Measurements from ENCODE around the gene FANCG.

The FANCG gene

DNA sequence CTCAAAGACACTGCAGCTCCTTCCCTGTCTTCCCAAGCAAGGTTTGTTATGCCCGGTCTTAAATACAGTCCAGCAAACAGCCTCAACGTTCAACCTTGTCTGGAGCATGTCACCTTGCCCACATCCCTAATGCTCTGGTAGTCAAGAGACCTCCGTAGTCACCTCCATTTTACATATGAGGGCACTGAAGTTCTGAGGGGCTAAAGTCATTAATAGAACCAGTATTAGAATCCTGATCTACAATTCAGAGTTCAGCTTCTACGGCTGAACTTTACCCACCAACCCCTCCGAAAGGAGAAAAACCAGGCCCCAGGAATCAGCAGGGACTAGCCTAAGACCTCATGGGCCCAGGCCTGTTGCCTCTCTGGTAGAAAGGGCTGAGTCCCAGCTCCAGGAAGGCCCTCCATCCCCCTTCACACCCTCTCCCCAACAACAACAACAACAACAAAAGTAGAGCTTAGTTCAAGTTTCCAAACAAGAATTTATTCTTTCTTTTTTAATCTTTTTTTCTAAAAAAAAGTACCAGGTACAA, 24.0 kb upstream of the FANCG start:
- DNase-seq, result no peak

DNA sequence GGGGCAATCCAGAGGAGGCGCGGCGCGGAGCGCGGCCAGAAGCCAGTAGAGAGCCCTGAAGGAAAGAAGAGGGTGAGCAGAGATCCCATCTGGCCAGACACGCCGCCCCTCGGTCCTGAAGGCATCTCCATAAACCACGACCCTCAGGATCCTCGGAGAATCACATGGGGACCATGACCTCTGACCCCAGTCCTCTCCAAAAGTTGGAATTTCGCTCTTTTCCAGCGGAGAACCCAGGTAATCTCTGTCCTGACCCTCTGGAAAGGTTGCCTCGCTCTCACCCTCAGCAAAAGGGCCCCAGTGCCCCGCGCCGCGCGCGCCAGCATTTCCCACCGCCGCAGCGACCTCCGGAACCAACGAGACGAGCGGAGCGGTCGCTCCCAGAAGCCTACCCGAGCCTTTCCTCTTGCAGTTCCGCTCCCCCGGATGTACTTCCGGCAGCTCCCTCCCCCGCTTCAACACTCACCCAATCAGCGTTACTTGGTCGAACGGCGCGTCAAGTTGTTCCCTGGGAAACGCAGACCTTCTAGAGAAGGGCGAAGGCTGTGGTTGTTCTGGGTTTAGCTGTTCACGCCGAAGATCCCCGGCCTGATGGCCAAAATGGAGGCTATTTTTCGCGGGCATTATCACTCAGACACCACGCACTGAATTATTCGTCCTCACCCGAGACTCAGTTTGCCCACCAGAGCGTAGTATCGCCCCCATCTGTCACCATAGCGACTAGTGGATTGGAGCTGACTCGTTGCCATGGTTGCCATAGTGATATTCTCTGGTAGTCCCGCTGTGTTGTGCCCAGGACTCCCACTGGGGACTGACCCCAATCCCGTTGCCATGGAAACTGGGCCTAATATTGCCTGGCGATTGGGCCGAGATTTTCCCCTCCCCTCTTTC, 23.3 kb upstream of the FANCG start, which contains the start of gene STOML2:
Gene STOML2 (minus strand): TSS at position 363 of the 891 bp plus-strand sequence. CDS start 37 bp downstream, at position 326.
- peak; percentile 97 for DNase-seq

DNA sequence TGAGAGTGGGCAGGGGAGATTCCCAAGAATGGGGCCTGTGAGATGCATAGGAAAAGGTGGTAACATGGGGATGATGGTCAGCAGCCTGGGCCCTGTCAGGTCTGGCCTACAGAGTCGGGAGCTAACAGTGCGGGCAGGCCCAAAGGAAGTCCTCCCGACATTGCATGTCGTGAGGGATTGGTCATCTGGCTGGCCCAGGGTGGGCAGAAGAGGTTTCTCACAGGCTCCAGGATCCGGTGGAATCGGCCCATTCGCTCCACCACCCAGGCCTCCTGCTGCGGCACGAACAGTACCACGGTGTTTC, 22.7 kb upstream of the FANCG start:
- no peak for DNase-seq

DNA sequence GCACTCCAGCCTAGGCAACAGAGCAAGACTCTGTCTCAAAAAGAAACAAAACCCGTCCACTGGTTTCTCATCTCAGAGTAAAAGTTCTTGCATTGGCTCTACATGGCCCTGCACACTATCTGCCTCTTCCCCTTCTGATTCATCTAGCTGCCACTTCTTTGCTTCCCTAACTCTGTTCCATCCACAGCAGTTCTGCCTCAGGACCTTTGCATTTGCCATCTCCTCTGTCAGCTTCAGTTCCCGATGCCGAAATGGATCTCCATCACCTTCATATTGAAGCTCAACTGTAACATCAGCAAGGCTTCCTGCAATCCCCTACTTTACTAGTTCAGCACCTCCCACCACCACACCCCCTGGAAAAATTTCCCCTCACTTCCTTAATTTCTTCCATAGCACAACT, 17.8 kb upstream of the FANCG start:
- DNase-seq, result no peak

- peak; percentile 96 for DNase-seq
These were observed 16.5 kb upstream of the FANCG start, which contains the start of gene PIGO for GRCh38 chr9:35096035-35096849. TSS of gene PIGO (minus strand) at chr9:35096591. CDS start at chr9:35095565, 1,026 bp downstream.

GRCh38 chr9:35091536-35091935, 11.8 kb upstream of the FANCG start:
- DNase-seq, result no peak

DNA sequence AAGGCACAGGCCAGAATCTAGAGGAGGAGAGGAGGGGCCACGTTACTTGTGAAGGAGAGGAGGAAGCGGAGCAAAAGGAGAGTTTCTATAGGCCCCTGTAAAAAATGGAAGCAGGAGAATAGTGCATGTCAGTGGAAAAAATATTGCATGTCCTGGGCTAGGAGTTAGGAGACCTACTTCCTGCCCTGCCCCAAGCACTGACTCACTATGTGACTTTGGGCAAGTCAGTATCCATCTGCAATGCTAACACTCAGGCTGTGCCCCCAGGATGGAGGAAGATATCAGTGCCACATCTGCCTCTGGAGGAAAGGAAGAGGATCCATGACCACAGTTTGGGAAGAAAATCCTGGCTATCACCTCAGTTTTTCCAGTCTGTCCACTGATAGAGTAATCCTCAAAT, 9.7 kb upstream of the FANCG start:
- DNase-seq, result no peak

DNA sequence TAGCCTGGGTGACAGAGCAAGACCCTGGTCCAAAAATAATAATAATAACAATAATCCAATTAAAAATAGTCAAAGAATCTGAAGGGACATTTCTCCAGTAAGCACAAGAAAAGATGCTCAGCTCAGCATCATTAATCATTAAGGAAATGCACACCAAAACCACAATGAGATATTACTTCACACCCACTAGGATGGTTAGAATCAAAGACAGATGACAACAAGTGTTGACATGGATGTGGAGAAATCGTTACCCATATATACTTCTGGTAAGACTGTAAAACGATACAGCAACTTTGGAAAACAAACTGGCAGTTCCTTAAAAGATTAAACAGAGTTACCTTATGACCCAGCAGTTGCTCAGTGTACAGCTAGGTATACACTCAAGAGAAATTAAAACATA, 5.3 kb upstream of the FANCG start:
- DNase-seq, result no peak

GRCh38 chr9:35079041-35079425, 709 bp downstream of the FANCG start:
- no peak for DNase-seq

- DNase-seq, result no peak
These were observed 1.7 kb downstream of the FANCG start for GRCh38 chr9:35078066-35078465.

GRCh38 chr9:35076848-35077247, 2.9 kb downstream of the FANCG start:
- no peak for DNase-seq

- DNase-seq, result no peak
These were observed 4.4 kb downstream of the FANCG start for GRCh38 chr9:35075358-35075757.

- DNase-seq, result no peak
These were observed 5.0 kb downstream of the FANCG start for GRCh38 chr9:35074791-35075190.

GRCh38 chr9:35074141-35074540, 5.6 kb downstream of the FANCG start:
- no peak for DNase-seq

DNA sequence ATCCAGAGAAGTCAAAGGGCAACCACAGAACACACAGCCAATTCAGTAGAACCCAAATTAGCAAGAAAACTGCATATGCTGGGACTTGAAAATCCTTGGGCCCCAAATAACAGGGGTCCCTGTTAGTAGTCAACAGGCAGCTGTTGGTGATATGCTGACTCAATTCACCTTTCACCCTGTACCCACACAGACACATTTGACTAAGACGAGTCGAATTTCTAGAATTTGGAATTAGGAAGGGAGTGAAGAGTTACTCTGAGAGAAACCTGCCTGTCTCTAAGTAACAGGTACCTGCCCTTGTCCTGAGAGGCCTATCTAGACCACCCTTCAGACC, 6.5 kb downstream of the FANCG start:
- no peak for DNase-seq

- DNase-seq, result peak; percentile 99
These were observed 7.1 kb downstream of the FANCG start, which contains the start of gene VCP for GRCh38 chr9:35072461-35073278. TSS of gene VCP (minus strand) at chr9:35072625. CDS start at chr9:35072353, 272 bp downstream.

DNA sequence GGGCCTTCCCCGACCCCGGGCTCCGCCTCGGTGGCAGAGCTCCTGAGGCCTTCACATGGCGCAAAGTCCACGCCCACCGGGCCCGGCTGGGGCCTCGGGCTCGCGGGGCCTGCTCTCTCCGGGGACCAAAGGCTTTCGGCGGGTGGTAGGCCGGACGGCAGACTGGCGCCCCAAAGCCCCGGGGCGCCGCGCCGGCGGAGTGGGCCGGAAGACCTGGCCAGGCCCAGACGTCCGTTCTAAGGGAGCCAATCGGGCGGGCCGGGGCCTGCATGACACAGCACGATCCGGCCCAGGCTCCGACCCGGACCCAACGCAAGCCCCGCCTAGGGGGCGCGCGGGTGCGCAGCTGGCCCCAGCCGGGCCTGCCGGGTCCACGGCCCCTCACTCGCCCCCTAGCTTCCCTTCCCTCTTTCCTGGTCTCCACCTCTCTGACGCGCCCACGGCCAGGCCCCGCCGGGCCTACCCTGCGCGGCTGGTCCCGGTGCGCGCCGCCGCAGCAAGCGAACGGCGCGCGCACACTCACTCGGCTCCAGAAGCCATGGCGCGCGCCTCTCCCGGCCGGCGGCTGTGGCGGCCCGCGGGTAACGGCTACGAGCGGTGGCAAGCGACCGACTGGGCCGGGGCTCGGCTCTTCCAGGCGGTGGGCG, 7.8 kb downstream of the FANCG start:
- DNase-seq, result peak; percentile 92

GRCh38 chr9:35070823-35071813, 8.6 kb downstream of the FANCG start:
- peak; percentile 64 for DNase-seq

GRCh38 chr9:35069020-35069419, 10.7 kb downstream of the FANCG start:
- no peak for DNase-seq

DNA sequence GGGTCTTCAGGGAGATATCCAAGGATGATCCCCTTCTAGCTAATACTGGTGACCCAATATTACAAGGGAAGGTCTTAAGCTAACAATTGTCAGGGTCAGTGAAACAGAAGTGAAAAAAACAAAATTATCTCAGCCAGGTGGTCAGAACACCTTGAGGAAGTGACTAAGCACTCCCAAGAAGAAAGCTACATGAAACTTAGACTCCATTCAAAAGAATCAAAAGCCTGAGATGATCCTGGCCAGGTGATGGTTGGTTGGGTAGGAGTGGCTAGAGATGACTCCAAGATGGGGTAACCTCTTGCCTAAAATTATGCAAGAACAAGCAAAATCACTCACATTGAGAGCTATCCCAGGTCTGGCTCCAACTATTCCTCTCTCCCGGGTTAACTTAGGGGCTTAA, 12.7 kb downstream of the FANCG start:
- DNase-seq, result no peak
